SK-N-SH (cell line): ENCODE results near the gene NRBP1. TPM values are rescaled to one million over a fixed set of nuclear protein-coding genes. Genes with fewer than 3 reads are reported as not detected.

ENCODE experiments used
- CTCF ChIA-PET: fragments of 300-600, 350-600 bp; formaldehyde crosslinking; extraction: SDS; loops from one replicate; lab custom pipeline; 2021; lab: Yijun Ruan, JAX
- POLR2A ChIA-PET: fragments of 350-600 bp; sonication (Branson Sonifier 250); formaldehyde crosslinking; extraction: SDS; loops from one replicate; lab custom pipeline; 2020; ENCODE audit warnings: antibody characterized with exemption, inconsistent platforms; lab: Yijun Ruan, JAX
- DNase-seq: peaks from one replicate; pipeline ENCODE4 v3.0.0; 2012
- H2AFZ ChIP-seq: fragments of 200-600 bp; sonication (generic); 2 replicates; pipeline ENCODE4 v1.8.1; 2016; ENCODE audit warnings: antibody characterized with exemption, mild to moderate bottlenecking, low read depth
- H3F3A ChIP-seq: fragments of 200-600 bp; sonication (generic); replicated peaks from 2 replicates; pipeline ENCODE3; 2016; ENCODE audit warnings: antibody characterized with exemption, mild to moderate bottlenecking; ENCODE audit not compliant: insufficient read depth
- H3K27ac ChIP-seq, 2 experiments: fragments of 200-500 bp in 1 of 2; fragments of 200-600 bp in 1 of 2; sonication (Bioruptor generic) in 1 of 2; sonication (generic), shearing (Covaris generic) in 1 of 2; 2 replicates each; pipeline versions ENCODE4 v1.5.1 to v1.6.1; 2014 to 2016; ENCODE audit warnings: low read depth in 2 of 2, inconsistent platforms in 1 of 2, low read length in 1 of 2, mild to moderate bottlenecking in 1 of 2, mixed read lengths in 1 of 2
- H3K27me3 ChIP-seq: fragments of 200-600 bp; sonication (generic), shearing (Covaris generic); 2 replicates; pipeline ENCODE4 v1.6.1; 2016; ENCODE audit warnings: mixed run types; ENCODE audit not compliant: insufficient read depth
- H3K36me3 ChIP-seq, 2 experiments: fragments of 200-500 bp in 1 of 2; fragments of 200-600 bp in 1 of 2; sonication (Bioruptor generic) in 1 of 2; sonication (generic) in 1 of 2; replicated peaks in 1 of 2; 2 replicates each; pipeline versions ENCODE3 to v1.5.1; 2014 to 2016; ENCODE audit warnings: low read length in 1 of 2, mild to moderate bottlenecking in 1 of 2; ENCODE audit not compliant: insufficient read depth in 2 of 2, control insufficient read depth in 1 of 2
- H3K4me1 ChIP-seq, 2 experiments: fragments of 200-500 bp in 1 of 2; fragments of 200-600 bp in 1 of 2; sonication (Bioruptor generic) in 1 of 2; sonication (generic), shearing (Covaris generic) in 1 of 2; 2 replicates each; pipeline versions ENCODE4 v1.5.1 to v1.6.1; 2014 to 2016; ENCODE audit warnings: low read depth in 1 of 2, low read length in 1 of 2, mixed run types in 1 of 2; ENCODE audit not compliant: insufficient read depth in 2 of 2, control insufficient read depth in 1 of 2
- H3K4me2 ChIP-seq: fragments of 200-600 bp; sonication (generic), shearing (Covaris generic); 2 replicates; pipeline ENCODE4 v1.6.1; 2017; ENCODE audit warnings: mixed run types
- H3K4me3 ChIP-seq, 2 experiments: fragments of 200-500 bp in 1 of 2; fragments of 200-600 bp in 1 of 2; sonication (Bioruptor generic) in 1 of 2; sonication (generic), shearing (Covaris generic) in 1 of 2; 2 replicates each; pipeline versions ENCODE4 v1.5.1 to v1.8.1; 2014 to 2016; ENCODE audit warnings: low read depth in 2 of 2, inconsistent platforms in 1 of 2, low read length in 1 of 2, mild to moderate bottlenecking in 1 of 2, mixed read lengths in 1 of 2, moderate library complexity in 1 of 2
- H3K79me2 ChIP-seq: fragments of 200-600 bp; sonication (generic); 2 replicates; pipeline ENCODE4 v1.8.1; 2017; ENCODE audit warnings: mild to moderate bottlenecking; ENCODE audit not compliant: insufficient read depth
- H3K9ac ChIP-seq: fragments of 200-600 bp; sonication (generic); 2 replicates; pipeline ENCODE4 v1.6.1; 2017; ENCODE audit warnings: mixed run types
- H3K9me2 ChIP-seq: fragments of 200-600 bp; sonication (generic); 2 replicates; pipeline ENCODE4 v1.6.1; 2017; ENCODE audit warnings: mixed run types
- H3K9me3 ChIP-seq: fragments of 200-600 bp; sonication (generic); 2 replicates; pipeline ENCODE4 v1.6.1; 2017; ENCODE audit warnings: mixed run types, mild to moderate bottlenecking, moderate library complexity
- H4K20me1 ChIP-seq: fragments of 200-600 bp; sonication (generic); 2 replicates; pipeline ENCODE4 v1.6.1; 2017; ENCODE audit warnings: mild to moderate bottlenecking, mixed run types; ENCODE audit not compliant: insufficient read depth
- ELF1 ChIP-seq: IDR thresholded peaks from 2 replicates; pipeline ENCODE4 v1.4.0; 2012
- GATA2 ChIP-seq: sonication (generic); formaldehyde crosslinking; IDR thresholded peaks from 2 replicates; pipeline ENCODE4 v1.5.0; 2020; ENCODE audit warnings: mild to moderate bottlenecking, missing genetic modification reagents
- NFIC ChIP-seq: IDR thresholded peaks from 2 replicates; pipeline ENCODE4 v1.4.0; 2012; ENCODE audit warnings: borderline replicate concordance
- NRF1 ChIP-seq: IDR thresholded peaks from 2 replicates; pipeline ENCODE4 v1.6.1; 2012; ENCODE audit warnings: low read depth, mild to moderate bottlenecking, low read length
- RAD21 ChIP-seq: IDR thresholded peaks from 2 replicates; pipeline ENCODE4 v1.6.1; 2012; ENCODE audit warnings: mild to moderate bottlenecking, low read length
- TEAD4 ChIP-seq: IDR thresholded peaks from 2 replicates; pipeline ENCODE4 v1.4.0; 2012; ENCODE audit warnings: mild to moderate bottlenecking, borderline replicate concordance; ENCODE audit not compliant: insufficient read depth
- YY1 ChIP-seq: IDR thresholded peaks from 2 replicates; pipeline ENCODE4 v1.4.0; 2012; ENCODE audit warnings: low read depth, mild to moderate bottlenecking
- WGBS: methylation state at CpG from one replicate; pipeline ENCODE4 v1.1.6; 2017; ENCODE audit warnings: low lambda C conversion rate; 5-methylcytosine and 5-hydroxymethylcytosine counted together
- polyA plus RNA-seq, 3 experiments: library from polyadenylated mRNA; depleted of rRNA; stranded (reverse); fragments of >200 nt; gene quantifications; 2 replicates each; pipeline ENCODE4 v1.2.3, GENCODE V29; 2012
- TF ChIP-seq, protein P1 (sequence below): IDR thresholded peaks from 2 replicates; pipeline ENCODE4 v1.6.1; 2012; ENCODE audit warnings: mild to moderate bottlenecking, low read depth, low read length, moderate library complexity
- TF ChIP-seq, protein P2 (sequence below): fragments of 200-600 bp; sonication (generic); IDR thresholded peaks from 2 replicates; pipeline ENCODE4 v1.6.1; 2017; ENCODE audit warnings: antibody characterized with exemption, mild to moderate bottlenecking, moderate library complexity

NRBP1 gene
- polyA plus RNA-seq, 1 of the 3 experiments (the other 2 are of a cell fraction): 182 TPM

DNA sequence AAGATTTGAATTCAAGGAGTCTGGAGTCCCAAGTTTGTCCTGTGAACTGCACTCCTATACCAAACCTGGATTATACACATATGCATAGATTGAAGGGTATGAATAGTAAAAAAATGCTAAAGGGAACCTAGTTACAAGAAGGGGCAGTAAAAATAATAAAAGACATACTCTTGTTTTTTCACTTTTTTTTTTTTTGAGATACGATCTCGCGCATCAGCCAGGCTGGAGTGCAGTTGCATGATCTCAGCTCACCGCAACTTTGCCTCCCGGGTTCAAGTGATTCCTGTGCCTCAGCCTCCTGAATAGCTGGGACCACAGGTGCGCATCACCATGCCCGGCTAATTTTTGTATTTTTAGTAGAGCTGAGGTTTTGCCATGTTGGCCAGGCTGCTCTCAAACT lies 36.0 kb downstream of the NRBP1 start:
- no peak overlapping the region for H3K27ac ChIP-seq
- POLR2A ChIA-PET: no interaction called here
- TF ChIP-seq, protein P1, sequence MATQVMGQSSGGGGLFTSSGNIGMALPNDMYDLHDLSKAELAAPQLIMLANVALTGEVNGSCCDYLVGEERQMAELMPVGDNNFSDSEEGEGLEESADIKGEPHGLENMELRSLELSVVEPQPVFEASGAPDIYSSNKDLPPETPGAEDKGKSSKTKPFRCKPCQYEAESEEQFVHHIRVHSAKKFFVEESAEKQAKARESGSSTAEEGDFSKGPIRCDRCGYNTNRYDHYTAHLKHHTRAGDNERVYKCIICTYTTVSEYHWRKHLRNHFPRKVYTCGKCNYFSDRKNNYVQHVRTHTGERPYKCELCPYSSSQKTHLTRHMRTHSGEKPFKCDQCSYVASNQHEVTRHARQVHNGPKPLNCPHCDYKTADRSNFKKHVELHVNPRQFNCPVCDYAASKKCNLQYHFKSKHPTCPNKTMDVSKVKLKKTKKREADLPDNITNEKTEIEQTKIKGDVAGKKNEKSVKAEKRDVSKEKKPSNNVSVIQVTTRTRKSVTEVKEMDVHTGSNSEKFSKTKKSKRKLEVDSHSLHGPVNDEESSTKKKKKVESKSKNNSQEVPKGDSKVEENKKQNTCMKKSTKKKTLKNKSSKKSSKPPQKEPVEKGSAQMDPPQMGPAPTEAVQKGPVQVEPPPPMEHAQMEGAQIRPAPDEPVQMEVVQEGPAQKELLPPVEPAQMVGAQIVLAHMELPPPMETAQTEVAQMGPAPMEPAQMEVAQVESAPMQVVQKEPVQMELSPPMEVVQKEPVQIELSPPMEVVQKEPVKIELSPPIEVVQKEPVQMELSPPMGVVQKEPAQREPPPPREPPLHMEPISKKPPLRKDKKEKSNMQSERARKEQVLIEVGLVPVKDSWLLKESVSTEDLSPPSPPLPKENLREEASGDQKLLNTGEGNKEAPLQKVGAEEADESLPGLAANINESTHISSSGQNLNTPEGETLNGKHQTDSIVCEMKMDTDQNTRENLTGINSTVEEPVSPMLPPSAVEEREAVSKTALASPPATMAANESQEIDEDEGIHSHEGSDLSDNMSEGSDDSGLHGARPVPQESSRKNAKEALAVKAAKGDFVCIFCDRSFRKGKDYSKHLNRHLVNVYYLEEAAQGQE: no peak
- TF ChIP-seq, all 33 proteins: peak for 0
- Histone ChIP-seq H3F3A (no peaks in the 10 kb centered on the region), H3K4me1 (no peaks in the 10 kb centered on the region), H3K4me2 (no peak overlapping the region), H4K20me1 (no peaks in the 10 kb centered on the region), H3K4me3 (no peak overlapping the region), H3K9me2 (no peaks in the 10 kb centered on the region), H3K9ac (no peak overlapping the region), H3K27me3 (no peaks in the 10 kb centered on the region), H3K36me3 (peaks cover 13 to 17% of the 10 kb centered on the region in 2 experiments), H2AFZ (no peak overlapping the region), H3K79me2 (no peaks in the 10 kb centered on the region), H3K9me3 (no peaks in the 10 kb centered on the region)
- CTCF ChIA-PET: no interaction called here
- no peak for DNase-seq
- WGBS: 98% methylated on average over 7 of the region's 7 CpGs

DNA sequence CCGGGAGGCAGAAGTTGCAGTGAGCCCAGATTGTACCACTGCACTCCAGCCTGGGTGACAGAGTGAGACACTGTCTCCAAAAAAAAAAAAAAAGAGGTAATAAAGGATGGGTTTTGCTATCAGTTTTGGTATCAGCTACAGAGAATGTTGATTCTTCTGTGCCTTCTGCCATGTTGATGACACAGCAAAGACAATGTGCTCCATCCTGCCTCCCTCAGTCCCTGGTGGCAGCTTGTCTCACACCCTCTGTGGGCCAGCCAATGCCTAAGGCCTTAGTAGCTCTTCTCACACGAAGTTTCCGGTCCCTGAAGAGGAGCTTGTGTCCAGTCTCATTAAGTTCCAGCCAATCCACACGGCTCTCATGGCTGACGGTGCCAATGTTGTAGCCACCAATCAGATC lies 43.5 kb downstream of the NRBP1 start:
- Histone ChIP-seq H3F3A (no peaks in the 10 kb centered on the region), H3K79me2 (no peaks in the 10 kb centered on the region), H2AFZ (no peak overlapping the region), H3K4me2 (no peak overlapping the region), H4K20me1 (no peaks in the 10 kb centered on the region), H3K9me3 (no peaks in the 10 kb centered on the region), H3K9ac (no peak overlapping the region), H3K27me3 (no peaks in the 10 kb centered on the region), H3K4me1 (no peaks in the 10 kb centered on the region), H3K4me3 (no peak overlapping the region), H3K27ac (no peak overlapping the region), H3K36me3 (peaks cover 27 to 33% of the 10 kb centered on the region in 2 experiments), H3K9me2 (no peaks in the 10 kb centered on the region)
- POLR2A ChIA-PET: no interaction called here
- 96% methylated on average over 5 of the region's 5 CpGs for WGBS
- no peak for TF ChIP-seq NFIC
- TF ChIP-seq YY1: no peak
- TF ChIP-seq RAD21: no peak
- TF ChIP-seq NRF1: no peak
- TF ChIP-seq TEAD4: no peak
- TF ChIP-seq GATA2 (CRISPR knock-in tag): no peak
- TF ChIP-seq ELF1: no peak
- TF ChIP-seq, protein P2, sequence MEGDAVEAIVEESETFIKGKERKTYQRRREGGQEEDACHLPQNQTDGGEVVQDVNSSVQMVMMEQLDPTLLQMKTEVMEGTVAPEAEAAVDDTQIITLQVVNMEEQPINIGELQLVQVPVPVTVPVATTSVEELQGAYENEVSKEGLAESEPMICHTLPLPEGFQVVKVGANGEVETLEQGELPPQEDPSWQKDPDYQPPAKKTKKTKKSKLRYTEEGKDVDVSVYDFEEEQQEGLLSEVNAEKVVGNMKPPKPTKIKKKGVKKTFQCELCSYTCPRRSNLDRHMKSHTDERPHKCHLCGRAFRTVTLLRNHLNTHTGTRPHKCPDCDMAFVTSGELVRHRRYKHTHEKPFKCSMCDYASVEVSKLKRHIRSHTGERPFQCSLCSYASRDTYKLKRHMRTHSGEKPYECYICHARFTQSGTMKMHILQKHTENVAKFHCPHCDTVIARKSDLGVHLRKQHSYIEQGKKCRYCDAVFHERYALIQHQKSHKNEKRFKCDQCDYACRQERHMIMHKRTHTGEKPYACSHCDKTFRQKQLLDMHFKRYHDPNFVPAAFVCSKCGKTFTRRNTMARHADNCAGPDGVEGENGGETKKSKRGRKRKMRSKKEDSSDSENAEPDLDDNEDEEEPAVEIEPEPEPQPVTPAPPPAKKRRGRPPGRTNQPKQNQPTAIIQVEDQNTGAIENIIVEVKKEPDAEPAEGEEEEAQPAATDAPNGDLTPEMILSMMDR: no peak
- DNase-seq: no peak
- CTCF ChIA-PET: interaction anchor here (0.6 to 1.5 kb wide), 2 partner anchors 17 to 71 kb away, joined by 5 to 6 read pairs; partner anchors contain the start of gene IFT172
